HCT116 (cell line): ENCODE results near the gene SUPT20HL2. TPM values are rescaled to one million over a fixed set of nuclear protein-coding genes. Genes with fewer than 3 reads are reported as not detected.

ENCODE experiments used
- ATAC-seq: fragments of 200-7000 bp; cut with Tn5 transposase; 2 replicates; pipeline ENCODE4 v1.9.1; 2020; ENCODE audit warnings: mild to moderate bottlenecking, moderate library complexity
- BruUV-seq: library from RNA; stranded (reverse); fragments of 400-500 nt; replicated peaks from 2 replicates; lab custom pipeline; 2021; lab: Mats Ljungman, UMichigan
- CTCF ChIA-PET: fragments of 300-600 bp; sonication (Branson Sonifier 250); formaldehyde crosslinking; loops from one replicate; lab custom pipeline; 2021; ENCODE audit warnings: antibody characterized with exemption; lab: Charles Lee
- POLR2A ChIA-PET: fragments of 300-600, 350-600 bp; sonication (Branson Sonifier 250); formaldehyde crosslinking; loops from one replicate; lab custom pipeline; 2021; ENCODE audit warnings: antibody characterized with exemption; lab: Charles Lee
- RAD21 ChIA-PET, 2 experiments: fragments of 300-600 bp; sonication (Branson Sonifier 250); formaldehyde crosslinking; loops; one replicate each; lab custom pipeline; 2023; ENCODE audit warnings: low total read pairs in 2 of 2; ENCODE audit not compliant: uncharacterized antibody in 2 of 2, unreplicated experiment in 2 of 2, low non-redundant PET in 1 of 2; lab: Charles Lee
- DNase-seq: peaks from one replicate; pipeline ENCODE4 v3.0.0-alpha.2; 2010; ENCODE audit warnings: low read depth, low spot score
- H2AFZ ChIP-seq: fragments of 200-600 bp; shearing (Covaris generic), sonication (generic); 2 replicates; pipeline ENCODE4 v1.6.1; 2017; ENCODE audit warnings: low read depth, mixed run types, mixed read lengths, antibody characterized with exemption, low read length; ENCODE audit not compliant: poor library complexity, severe bottlenecking
- H3K27ac ChIP-seq: 2 replicates; pipeline ENCODE4 v1.5.1; 2012; ENCODE audit warnings: low read depth, low read length
- H3K27me3 ChIP-seq: fragments of 200-600 bp; sonication (generic); 2 replicates; pipeline ENCODE4 v1.6.1; 2016; ENCODE audit warnings: mixed run types, low read length, mixed read lengths; ENCODE audit not compliant: insufficient read depth
- H3K36me3 ChIP-seq, 2 experiments: fragments of 200-500 bp in 1 of 2; fragments of 200-600 bp in 1 of 2; sonication (Bioruptor generic) in 1 of 2; sonication (generic) in 1 of 2; 2 replicates each; pipeline versions ENCODE4 v1.5.1 to v1.6.1; 2014 to 2016; ENCODE audit warnings: low read length in 2 of 2, inconsistent platforms in 1 of 2, mixed read lengths in 1 of 2, mixed run types in 1 of 2; ENCODE audit not compliant: insufficient read depth in 2 of 2, control insufficient read depth in 1 of 2
- H3K4me1 ChIP-seq, 2 experiments: fragments of 200-600 bp in 1 of 2; sonication (generic) in 1 of 2; 2 replicates each; pipeline versions ENCODE4 v1.5.1 to v1.6.1; 2012 to 2017; ENCODE audit warnings: low read length in 2 of 2, inconsistent platforms in 1 of 2, mild to moderate bottlenecking in 1 of 2, mixed read lengths in 1 of 2, mixed run types in 1 of 2, moderate library complexity in 1 of 2; ENCODE audit not compliant: insufficient read depth in 2 of 2, control insufficient read depth in 1 of 2
- H3K4me2 ChIP-seq: fragments of 200-600 bp; sonication (generic); 2 replicates; pipeline ENCODE4 v1.6.1; 2017; ENCODE audit warnings: mixed run types, low read length, mixed read lengths
- H3K4me3 ChIP-seq, 2 experiments: fragments of 200-600 bp in 1 of 2; sonication (generic) in 1 of 2; replicated peaks in 1 of 2; 2 replicates each; pipeline ENCODE4 v1.5.1; 2011 to 2016; ENCODE audit warnings: low read length in 2 of 2, control low read depth in 1 of 2, low read depth in 1 of 2, mild to moderate bottlenecking in 1 of 2, mixed read lengths in 1 of 2, mixed run types in 1 of 2
- H3K79me2 ChIP-seq: fragments of 200-600 bp; sonication (generic); 2 replicates; pipeline ENCODE4 v1.6.1; 2017; ENCODE audit warnings: mild to moderate bottlenecking, mixed run types, low read length, moderate library complexity, mixed read lengths; ENCODE audit not compliant: insufficient read depth
- H3K9ac ChIP-seq: fragments of 200-600 bp; sonication (generic); 2 replicates; pipeline ENCODE4 v1.6.1; 2016; ENCODE audit warnings: low read length, mixed read lengths
- H3K9me2 ChIP-seq: fragments of 200-600 bp; sonication (generic), shearing (Covaris generic); 2 replicates; pipeline ENCODE4 v1.6.1; 2017; ENCODE audit warnings: mixed run types, mild to moderate bottlenecking, moderate library complexity; ENCODE audit not compliant: insufficient read depth
- H3K9me3 ChIP-seq, 2 experiments: fragments of 200-500 bp in 1 of 2; fragments of 200-600 bp in 1 of 2; sonication (Bioruptor generic) in 1 of 2; sonication (generic) in 1 of 2; 2 replicates each; pipeline ENCODE4 v1.6.1; 2014 to 2017; ENCODE audit warnings: low read length in 2 of 2, mixed read lengths in 2 of 2, inconsistent platforms in 1 of 2, low read depth in 1 of 2, mild to moderate bottlenecking in 1 of 2, mixed run types in 1 of 2, moderate library complexity in 1 of 2; ENCODE audit not compliant: control insufficient read depth in 1 of 2, insufficient read depth in 1 of 2
- H4K20me1 ChIP-seq: fragments of 200-600 bp; sonication (generic), shearing (Covaris generic); 2 replicates; pipeline ENCODE4 v1.6.1; 2017; ENCODE audit warnings: mixed run types, mild to moderate bottlenecking, moderate library complexity; ENCODE audit not compliant: insufficient read depth
- CBX3 ChIP-seq: IDR thresholded peaks from 2 replicates; pipeline ENCODE4 v1.6.1; 2012; ENCODE audit warnings: low read depth
- CTCF ChIP-seq, 3 experiments: fragments of 200-600 bp in 1 of 3; sonication (generic) in 1 of 3; IDR thresholded peaks in 2 of 3; conservative IDR thresholded peaks in 1 of 3; 2 replicates each; pipeline ENCODE4 v1.5.1; 2012 to 2017; ENCODE audit warnings: low read depth in 2 of 3, low read length in 2 of 3, antibody characterized with exemption in 1 of 3, borderline replicate concordance in 1 of 3, control low read depth in 1 of 3, mild to moderate bottlenecking in 1 of 3, mixed read lengths in 1 of 3, mixed run types in 1 of 3, moderate library complexity in 1 of 3; ENCODE audit not compliant: insufficient read depth in 1 of 3
- EGR1 ChIP-seq: IDR thresholded peaks from 2 replicates; pipeline ENCODE4 v1.6.1; 2012; ENCODE audit warnings: low read depth
- ELF1 ChIP-seq: IDR thresholded peaks from 2 replicates; pipeline ENCODE4 v1.6.1; 2012; ENCODE audit warnings: low read depth, borderline replicate concordance
- EZH2 ChIP-seq: fragments of 200-600 bp; sonication (generic); IDR thresholded peaks from 2 replicates; pipeline ENCODE4 v1.6.1; 2017; ENCODE audit warnings: antibody characterized with exemption, mixed run types
- FOSL1 ChIP-seq: IDR thresholded peaks from 2 replicates; pipeline ENCODE4 v1.6.1; 2012; ENCODE audit warnings: low read depth
- MAX ChIP-seq: IDR thresholded peaks from 2 replicates; pipeline ENCODE4 v1.6.1; 2012
- POLR2A ChIP-seq: IDR thresholded peaks from 2 replicates; pipeline ENCODE4 v1.7.0; 2011; ENCODE audit warnings: borderline replicate concordance; ENCODE audit not compliant: insufficient read depth, insufficient read length; ENCODE audit errors: extremely low read depth
- POLR2AphosphoS5 ChIP-seq: IDR thresholded peaks from 2 replicates; pipeline ENCODE4 v1.6.1; 2011; ENCODE audit warnings: mild to moderate bottlenecking, low read depth, low read length, moderate library complexity
- REST ChIP-seq: IDR thresholded peaks from 2 replicates; pipeline ENCODE4 v1.6.1; 2012; ENCODE audit warnings: low read depth
- SP1 ChIP-seq: IDR thresholded peaks from 2 replicates; pipeline ENCODE4 v1.6.1; 2012; ENCODE audit warnings: low read depth
- SRF ChIP-seq: IDR thresholded peaks from 2 replicates; pipeline ENCODE4 v1.6.1; 2012; ENCODE audit warnings: low read depth
- TCF7L2 ChIP-seq: IDR thresholded peaks from 2 replicates; pipeline ENCODE4 v1.7.0; 2011; ENCODE audit warnings: borderline replicate concordance, inconsistent platforms; ENCODE audit not compliant: insufficient read depth, insufficient read length; ENCODE audit errors: extremely low read depth
- ZBTB33 ChIP-seq: IDR thresholded peaks from 2 replicates; pipeline ENCODE4 v1.6.1; 2011; ENCODE audit warnings: mild to moderate bottlenecking, low read length, moderate library complexity; ENCODE audit not compliant: insufficient replicate concordance; ENCODE audit errors: extremely low read depth
- ZFX ChIP-seq: fragments of 450-650 bp; IDR thresholded peaks from 2 replicates; pipeline ENCODE4 v1.6.1; 2017
- intact Hi-C: fragments of 100-400 bp; cut with micrococcal nuclease; formaldehyde crosslinking; loops from 2 replicates; pipeline ENCODE4 v1.10.0; 2022
- total RNA-seq: library from RNA; stranded (reverse); gene quantifications from one replicate; pipeline ENCODE4 v1.2.1, GENCODE V29; 2021; ENCODE audit not compliant: unreplicated experiment

The SUPT20HL2 gene
- total RNA-seq, 1 experiment from 2014 or later: not detected

- H2AFZ ChIP-seq: no peak overlapping the region
- CTCF ChIA-PET: no interaction called here
- no peak overlapping the region for H3K27ac ChIP-seq
- no TSS peak for BruUV-seq
- intact Hi-C loops: no loop called here
- H3K4me2 ChIP-seq: no peak overlapping the region
- DNase-seq: no peak
- TF ChIP-seq SP1 (no peak), CTCF (IDR thresholded peaks at IDR 0.05 in 2 of 3, conservative IDR thresholded peaks at IDR 0.05 in 1 of 3; ENCODE audit: borderline replicate concordance in 1 of 3, insufficient read depth in 1 of 3, low read depth in 2 of 3, low read length in 2 of 3) (no peak), EZH2 (no peak), MAX (no peak), ZBTB33 (no peak), ZFX (no peak), FOSL1 (no peak), SRF (no peak), REST (no peak), POLR2AphosphoS5 (no peak), TCF7L2 (no peak), POLR2A (no peak), EGR1 (no peak), ELF1 (no peak), CBX3 (no peak)
- no peaks in the 10 kb centered on the region for H3K9me2 ChIP-seq
- RAD21 ChIA-PET: no interaction called here
- POLR2A ChIA-PET: no interaction called here
- no peak for ATAC-seq
- H4K20me1 ChIP-seq: no peaks in the 10 kb centered on the region
- H3K36me3 ChIP-seq: no peaks in the 10 kb centered on the region
- no peaks in the 10 kb centered on the region for H3K4me1 ChIP-seq
- no peak overlapping the region for H3K4me3 ChIP-seq
- H3K9ac ChIP-seq: no peak overlapping the region
- H3K79me2 ChIP-seq: no peaks in the 10 kb centered on the region
- no peaks in the 10 kb centered on the region for H3K9me3 ChIP-seq
- H3K27me3 ChIP-seq: no peaks in the 10 kb centered on the region
Observed at GRCh38 chrX:24340501-24340900, 26.6 kb upstream of the SUPT20HL2 start.
